ENCODE data around the gene PPARG. TPM values are rescaled to one million over a fixed set of nuclear protein-coding genes. Genes with fewer than 3 reads are reported as not detected.

PPARG gene
- total and polyA plus RNA-seq, 2 of the 13 experiments (the other 11 are each of a cell fraction or from before 2014, with no cell fraction given) = 13.9 to 58.3 TPM

DNA sequence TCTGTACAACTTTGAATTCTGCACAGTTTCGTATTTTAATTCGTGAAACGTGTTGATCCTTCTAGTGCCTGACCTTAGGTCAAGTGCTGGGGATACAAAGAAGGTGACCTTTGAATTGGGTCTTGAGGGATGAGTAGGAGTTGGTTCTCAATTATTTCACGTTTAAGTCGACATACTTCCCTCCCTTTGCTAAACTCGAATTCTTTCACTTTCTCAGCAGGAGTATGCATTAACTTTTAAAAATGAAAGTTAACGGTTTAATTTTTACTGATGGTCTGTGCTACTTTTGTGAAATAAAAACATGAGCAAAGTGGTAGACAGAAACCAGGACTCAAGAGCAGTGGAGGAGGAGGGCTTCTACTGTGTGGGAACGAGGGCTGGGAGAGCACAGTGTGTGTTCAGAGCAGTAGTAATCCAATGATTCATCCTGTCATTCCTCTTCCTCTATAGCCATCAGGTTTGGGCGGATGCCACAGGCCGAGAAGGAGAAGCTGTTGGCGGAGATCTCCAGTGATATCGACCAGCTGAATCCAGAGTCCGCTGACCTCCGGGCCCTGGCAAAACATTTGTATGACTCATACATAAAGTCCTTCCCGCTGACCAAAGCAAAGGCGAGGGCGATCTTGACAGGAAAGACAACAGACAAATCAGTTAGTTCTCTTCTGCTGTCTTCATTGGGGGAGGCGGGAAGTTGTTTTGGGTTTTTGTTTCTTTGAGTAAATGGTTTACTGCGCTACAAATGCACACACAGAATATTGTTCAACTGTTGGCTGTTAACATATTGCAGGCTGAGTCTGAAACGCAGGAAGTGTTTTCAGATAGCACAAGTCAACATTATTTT, 116.8 kb downstream of the PPARG start (continued):
- TF ChIP-seq, protein P1, sequence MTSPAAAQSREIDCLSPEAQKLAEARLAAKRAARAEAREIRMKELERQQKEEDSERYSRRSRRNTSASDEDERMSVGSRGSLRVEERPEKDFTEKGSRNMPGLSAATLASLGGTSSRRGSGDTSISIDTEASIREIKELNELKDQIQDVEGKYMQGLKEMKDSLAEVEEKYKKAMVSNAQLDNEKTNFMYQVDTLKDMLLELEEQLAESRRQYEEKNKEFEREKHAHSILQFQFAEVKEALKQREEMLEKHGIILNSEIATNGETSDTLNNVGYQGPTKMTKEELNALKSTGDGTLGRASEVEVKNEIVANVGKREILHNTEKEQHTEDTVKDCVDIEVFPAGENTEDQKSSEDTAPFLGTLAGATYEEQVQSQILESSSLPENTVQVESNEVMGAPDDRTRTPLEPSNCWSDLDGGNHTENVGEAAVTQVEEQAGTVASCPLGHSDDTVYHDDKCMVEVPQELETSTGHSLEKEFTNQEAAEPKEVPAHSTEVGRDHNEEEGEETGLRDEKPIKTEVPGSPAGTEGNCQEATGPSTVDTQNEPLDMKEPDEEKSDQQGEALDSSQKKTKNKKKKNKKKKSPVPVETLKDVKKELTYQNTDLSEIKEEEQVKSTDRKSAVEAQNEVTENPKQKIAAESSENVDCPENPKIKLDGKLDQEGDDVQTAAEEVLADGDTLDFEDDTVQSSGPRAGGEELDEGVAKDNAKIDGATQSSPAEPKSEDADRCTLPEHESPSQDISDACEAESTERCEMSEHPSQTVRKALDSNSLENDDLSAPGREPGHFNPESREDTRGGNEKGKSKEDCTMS (CRISPR knock-in tag; conservative IDR thresholded peaks at IDR 0.05) = no peak
- 0 out of 2 replicates have a peak, but pooled peaks have one; percentile 43 for TF ChIP-seq ZBTB39 (CRISPR knock-in tag; IDR thresholded peaks at IDR 0.05)
- peak; percentile 46; the same call in 1 of the 2 replicates for TF ChIP-seq SIX1 (CRISPR knock-in tag; IDR thresholded peaks at IDR 0.05; ENCODE audit: borderline replicate concordance)
- TF ChIP-seq ZNF101 (CRISPR knock-in tag; IDR thresholded peaks at IDR 0.05; ENCODE audit: borderline replicate concordance, low read depth) = no peak
- TF ChIP-seq ZSCAN31 (CRISPR knock-in tag; IDR thresholded peaks at IDR 0.05; ENCODE audit: low read depth) = peak; percentile 71; the same call in 1 of the 2 replicates
- TF ChIP-seq ZNF629 (CRISPR knock-in tag; conservative IDR thresholded peaks at IDR 0.05) = peak; percentile 29; the same call in 1 of the 2 replicates
- peak; percentile 96 for TF ChIP-seq HDAC2 (CRISPR knock-in tag; IDR thresholded peaks at IDR 0.05)
- TF ChIP-seq, protein P2, sequence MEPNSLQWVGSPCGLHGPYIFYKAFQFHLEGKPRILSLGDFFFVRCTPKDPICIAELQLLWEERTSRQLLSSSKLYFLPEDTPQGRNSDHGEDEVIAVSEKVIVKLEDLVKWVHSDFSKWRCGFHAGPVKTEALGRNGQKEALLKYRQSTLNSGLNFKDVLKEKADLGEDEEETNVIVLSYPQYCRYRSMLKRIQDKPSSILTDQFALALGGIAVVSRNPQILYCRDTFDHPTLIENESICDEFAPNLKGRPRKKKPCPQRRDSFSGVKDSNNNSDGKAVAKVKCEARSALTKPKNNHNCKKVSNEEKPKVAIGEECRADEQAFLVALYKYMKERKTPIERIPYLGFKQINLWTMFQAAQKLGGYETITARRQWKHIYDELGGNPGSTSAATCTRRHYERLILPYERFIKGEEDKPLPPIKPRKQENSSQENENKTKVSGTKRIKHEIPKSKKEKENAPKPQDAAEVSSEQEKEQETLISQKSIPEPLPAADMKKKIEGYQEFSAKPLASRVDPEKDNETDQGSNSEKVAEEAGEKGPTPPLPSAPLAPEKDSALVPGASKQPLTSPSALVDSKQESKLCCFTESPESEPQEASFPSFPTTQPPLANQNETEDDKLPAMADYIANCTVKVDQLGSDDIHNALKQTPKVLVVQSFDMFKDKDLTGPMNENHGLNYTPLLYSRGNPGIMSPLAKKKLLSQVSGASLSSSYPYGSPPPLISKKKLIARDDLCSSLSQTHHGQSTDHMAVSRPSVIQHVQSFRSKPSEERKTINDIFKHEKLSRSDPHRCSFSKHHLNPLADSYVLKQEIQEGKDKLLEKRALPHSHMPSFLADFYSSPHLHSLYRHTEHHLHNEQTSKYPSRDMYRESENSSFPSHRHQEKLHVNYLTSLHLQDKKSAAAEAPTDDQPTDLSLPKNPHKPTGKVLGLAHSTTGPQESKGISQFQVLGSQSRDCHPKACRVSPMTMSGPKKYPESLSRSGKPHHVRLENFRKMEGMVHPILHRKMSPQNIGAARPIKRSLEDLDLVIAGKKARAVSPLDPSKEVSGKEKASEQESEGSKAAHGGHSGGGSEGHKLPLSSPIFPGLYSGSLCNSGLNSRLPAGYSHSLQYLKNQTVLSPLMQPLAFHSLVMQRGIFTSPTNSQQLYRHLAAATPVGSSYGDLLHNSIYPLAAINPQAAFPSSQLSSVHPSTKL (CRISPR knock-in tag; IDR thresholded peaks at IDR 0.05) = peak; percentile 97
- TF ChIP-seq FOXA3 (CRISPR knock-in tag; IDR thresholded peaks at IDR 0.05) = peak; percentile 85
- TF ChIP-seq BRD4 (CRISPR knock-in tag; IDR thresholded peaks at IDR 0.05) = peak; percentile 60
- peak; percentile 36; the same call in 1 of the 2 replicates for TF ChIP-seq ZNF460 (CRISPR knock-in tag; IDR thresholded peaks at IDR 0.05; ENCODE audit: borderline replicate concordance)
- TF ChIP-seq RBM39 (IDR thresholded peaks at IDR 0.05; ENCODE audit: low read depth, low read length, poor library complexity, severe bottlenecking) = no peak
- peak; percentile 96 for TF ChIP-seq ATF3 (CRISPR knock-in tag; IDR thresholded peaks at IDR 0.05)
- TF ChIP-seq ATF7-NPFF (CRISPR knock-in tag; IDR thresholded peaks at IDR 0.05; ENCODE audit: low read depth) = 0 out of 2 replicates have a peak, but pooled peaks have one; percentile 49
- no peak for TF ChIP-seq EEA1 (CRISPR knock-in tag; IDR thresholded peaks at IDR 0.05; ENCODE audit: borderline replicate concordance)
- TF ChIP-seq ZNF556 (CRISPR knock-in tag; IDR thresholded peaks at IDR 0.05; ENCODE audit: borderline replicate concordance) = peak; percentile 48; the same call in 1 of the 2 replicates
- TF ChIP-seq SALL1 (CRISPR knock-in tag; IDR thresholded peaks at IDR 0.05) = peak; percentile 100
- no peak for TF ChIP-seq ZNF781 (CRISPR knock-in tag; IDR thresholded peaks at IDR 0.05; ENCODE audit: borderline replicate concordance, not compliant biosample characterization)

Measured in HepG2 (cell line).